Keratinocyte (primary cell): ENCODE measurements around the gene NPHP1.
"Not testable (repeated sequence)": the region's sequence is repeated elsewhere in the genome, so short reads cannot be mapped to it uniquely, and the experiment has no call there.

Experiments used
- EZH2 ChIP-seq: IDR thresholded peaks from one replicate; pipeline ENCODE4 v1.6.1; 2012; ENCODE audit warnings: inconsistent platforms, mild to moderate bottlenecking, low read length, moderate library complexity
- TF ChIP-seq, protein P1 (sequence below), 3 experiments: IDR thresholded peaks in 1 of 3; conservative IDR thresholded peaks in 1 of 3; optimal IDR thresholded peaks in 1 of 3; 2 replicates in 2 of 3; 3 replicates in 1 of 3; pipeline versions ENCODE3 to v1.5.1; 2011; ENCODE audit warnings: low read length in 3 of 3, mild to moderate bottlenecking in 3 of 3, moderate library complexity in 2 of 3, control low read depth in 1 of 3, inconsistent platforms in 1 of 3; ENCODE audit not compliant: insufficient read depth in 2 of 3; ENCODE audit errors: extremely low read depth in 1 of 3

DNA sequence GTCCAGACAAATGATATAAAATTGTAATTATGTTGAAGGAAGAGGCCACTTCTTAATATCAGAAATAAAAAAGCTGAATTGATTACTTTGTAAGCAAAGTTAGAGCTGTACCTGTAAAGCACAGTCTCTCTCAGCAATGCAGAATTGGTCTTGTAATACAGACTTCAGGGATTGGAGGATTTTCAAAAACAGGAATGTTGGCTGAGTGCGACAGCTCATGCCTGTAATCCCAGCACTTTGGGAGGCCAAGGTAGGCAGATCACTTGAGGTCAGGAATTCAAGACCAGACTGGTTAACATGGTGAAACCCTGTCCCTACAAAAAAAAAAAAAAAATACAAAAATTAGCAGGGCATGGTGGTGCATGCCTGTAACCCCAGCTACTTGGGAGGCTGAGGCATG, 17.8 kb upstream of the NPHP1 start:
- TF ChIP-seq, protein P1, sequence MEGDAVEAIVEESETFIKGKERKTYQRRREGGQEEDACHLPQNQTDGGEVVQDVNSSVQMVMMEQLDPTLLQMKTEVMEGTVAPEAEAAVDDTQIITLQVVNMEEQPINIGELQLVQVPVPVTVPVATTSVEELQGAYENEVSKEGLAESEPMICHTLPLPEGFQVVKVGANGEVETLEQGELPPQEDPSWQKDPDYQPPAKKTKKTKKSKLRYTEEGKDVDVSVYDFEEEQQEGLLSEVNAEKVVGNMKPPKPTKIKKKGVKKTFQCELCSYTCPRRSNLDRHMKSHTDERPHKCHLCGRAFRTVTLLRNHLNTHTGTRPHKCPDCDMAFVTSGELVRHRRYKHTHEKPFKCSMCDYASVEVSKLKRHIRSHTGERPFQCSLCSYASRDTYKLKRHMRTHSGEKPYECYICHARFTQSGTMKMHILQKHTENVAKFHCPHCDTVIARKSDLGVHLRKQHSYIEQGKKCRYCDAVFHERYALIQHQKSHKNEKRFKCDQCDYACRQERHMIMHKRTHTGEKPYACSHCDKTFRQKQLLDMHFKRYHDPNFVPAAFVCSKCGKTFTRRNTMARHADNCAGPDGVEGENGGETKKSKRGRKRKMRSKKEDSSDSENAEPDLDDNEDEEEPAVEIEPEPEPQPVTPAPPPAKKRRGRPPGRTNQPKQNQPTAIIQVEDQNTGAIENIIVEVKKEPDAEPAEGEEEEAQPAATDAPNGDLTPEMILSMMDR (optimal IDR thresholded peaks at IDR 0.05 in 1 of 3, IDR thresholded peaks at IDR 0.05 in 1 of 3, conservative IDR thresholded peaks at IDR 0.05 in 1 of 3; ENCODE audit: extremely low read depth in 1 of 3, insufficient read depth in 2 of 3, low read length in 3 of 3), result not testable (repeated sequence)
- TF ChIP-seq EZH2, result not testable (repeated sequence)
